IMR-90 (cell line): ENCODE data around the gene FBXL4. TPM values are rescaled to one million over a fixed set of nuclear protein-coding genes. Genes with fewer than 3 reads are reported as not detected.

ENCODE experiments used
- ATAC-seq: fragments of 200-7000 bp; cut with Tn5 transposase; 2 replicates; pipeline ENCODE4 v1.9.1; 2020; ENCODE audit warnings: low read depth, mild to moderate bottlenecking, moderate library complexity
- BruUV-seq: library from RNA; stranded (reverse); fragments of 400-500 nt; replicated peaks from 2 replicates; lab custom pipeline; 2021; lab: Mats Ljungman, UMichigan
- CTCF ChIA-PET: fragments of 300-600 bp; formaldehyde crosslinking; extraction: SDS; loops from one replicate; lab custom pipeline; 2021; ENCODE audit warnings: antibody characterized with exemption; lab: Yijun Ruan, JAX
- POLR2A ChIA-PET: fragments of 300-600 bp; sonication (Branson Sonifier 250); formaldehyde crosslinking; loops from one replicate; lab custom pipeline; 2022; ENCODE audit warnings: antibody characterized with exemption; ENCODE audit not compliant: unreplicated experiment; lab: Charles Lee
- DNase-seq: peaks from one replicate; pipeline ENCODE4 v3.0.0; 2013
- H2AFZ ChIP-seq: replicated peaks from 2 replicates; pipeline ENCODE3; 2013; ENCODE audit warnings: low read length, mild to moderate bottlenecking; ENCODE audit not compliant: poor library complexity
- H2AK5ac ChIP-seq: 2 replicates; pipeline ENCODE4 v1.6.1; 2013; ENCODE audit warnings: low read depth, low read length, inconsistent platforms
- H2AK9ac ChIP-seq: replicated peaks from 2 replicates; pipeline ENCODE3; 2013; ENCODE audit warnings: mild to moderate bottlenecking, low read depth, low read length, moderate library complexity; ENCODE audit not compliant: poor library complexity
- H2BK120ac ChIP-seq: 2 replicates; pipeline ENCODE4 v1.6.1; 2013; ENCODE audit warnings: low read depth, low read length, inconsistent platforms
- H2BK15ac ChIP-seq: 3 replicates; pipeline ENCODE4 v1.6.1; 2013; ENCODE audit warnings: low read depth, low read length, inconsistent platforms
- H2BK20ac ChIP-seq: 2 replicates; pipeline ENCODE4 v1.6.1; 2013; ENCODE audit warnings: low read depth, mild to moderate bottlenecking, inconsistent platforms, low read length, moderate library complexity
- H2BK5ac ChIP-seq: 2 replicates; pipeline ENCODE4 v1.6.1; 2013; ENCODE audit warnings: mild to moderate bottlenecking, low read depth, low read length, inconsistent platforms; ENCODE audit not compliant: poor library complexity, severe bottlenecking
- H3K14ac ChIP-seq: replicated peaks from 2 replicates; pipeline ENCODE4 v1.6.1; 2013; ENCODE audit warnings: low read depth, low read length, inconsistent platforms
- H3K18ac ChIP-seq: 2 replicates; pipeline ENCODE4 v1.6.1; 2013; ENCODE audit warnings: low read depth, low read length, control low read depth
- H3K23ac ChIP-seq: 2 replicates; pipeline ENCODE4 v1.6.1; 2013; ENCODE audit warnings: low read depth, low read length, inconsistent platforms
- H3K27ac ChIP-seq: 2 replicates; pipeline ENCODE4 v1.5.1; 2013; ENCODE audit warnings: mild to moderate bottlenecking, control low read depth, low read length; ENCODE audit not compliant: insufficient read depth
- H3K27me3 ChIP-seq: 2 replicates; pipeline ENCODE4 v1.6.1; 2013; ENCODE audit warnings: low read length; ENCODE audit not compliant: control insufficient read depth, insufficient read depth
- H3K36me3 ChIP-seq: 2 replicates; pipeline ENCODE4 v1.6.1; 2013; ENCODE audit warnings: low read length, mixed read lengths; ENCODE audit not compliant: control insufficient read depth, insufficient read depth
- H3K4ac ChIP-seq: 2 replicates; pipeline ENCODE4 v1.6.1; 2013; ENCODE audit warnings: low read depth, low read length, inconsistent platforms
- H3K4me1 ChIP-seq: 2 replicates; pipeline ENCODE4 v1.6.1; 2013; ENCODE audit warnings: low read length, mixed read lengths; ENCODE audit not compliant: control insufficient read depth, insufficient read depth
- H3K4me2 ChIP-seq: 2 replicates; pipeline ENCODE4 v1.6.1; 2013; ENCODE audit warnings: low read depth, mild to moderate bottlenecking, control low read depth, low read length, moderate library complexity
- H3K4me3 ChIP-seq: 2 replicates; pipeline ENCODE4 v1.5.1; 2013; ENCODE audit warnings: low read depth, mild to moderate bottlenecking, control low read depth, low read length, moderate library complexity; ENCODE audit not compliant: insufficient read depth
- H3K56ac ChIP-seq: 2 replicates; pipeline ENCODE4 v1.6.1; 2013; ENCODE audit warnings: low read length, inconsistent platforms; ENCODE audit not compliant: insufficient read depth; ENCODE audit errors: extremely low read depth
- H3K79me1 ChIP-seq, 2 experiments: 2 replicates each; pipeline ENCODE4 v1.6.1; 2013; ENCODE audit warnings: low read length in 2 of 2, inconsistent platforms in 1 of 2, low read depth in 1 of 2
- H3K9ac ChIP-seq: 2 replicates; pipeline ENCODE4 v1.6.1; 2013; ENCODE audit warnings: low read depth, low read length, control low read depth
- H3K9me1 ChIP-seq: 2 replicates; pipeline ENCODE4 v1.6.1; 2013; ENCODE audit warnings: low read length, inconsistent platforms; ENCODE audit not compliant: insufficient read depth
- H3K9me3 ChIP-seq: 2 replicates; pipeline ENCODE4 v1.6.1; 2013; ENCODE audit warnings: low read length; ENCODE audit not compliant: control insufficient read depth, insufficient read depth
- H4K20me1 ChIP-seq: 2 replicates; pipeline ENCODE4 v1.6.1; 2013; ENCODE audit warnings: low read length, inconsistent platforms; ENCODE audit not compliant: insufficient read depth
- H4K5ac ChIP-seq: 2 replicates; pipeline ENCODE4 v1.6.1; 2013; ENCODE audit warnings: mild to moderate bottlenecking, low read depth, low read length, control low read depth
- H4K8ac ChIP-seq, 2 experiments: 2 replicates each; pipeline ENCODE4 v1.6.1; 2013; ENCODE audit warnings: low read depth in 2 of 2, low read length in 2 of 2, control low read depth in 1 of 2, inconsistent platforms in 1 of 2
- H4K91ac ChIP-seq: 2 replicates; pipeline ENCODE4 v1.6.1; 2013; ENCODE audit warnings: low read depth, low read length, inconsistent platforms; ENCODE audit not compliant: insufficient read depth
- CEBPB ChIP-seq: IDR thresholded peaks from 2 replicates; pipeline ENCODE4 v1.6.1; 2012; ENCODE audit warnings: low read depth, low read length, improper control_type of control experiment
- CHD1 ChIP-seq: IDR thresholded peaks from 2 replicates; pipeline ENCODE4 v1.6.1; 2012; ENCODE audit warnings: low read depth, low read length, improper control_type of control experiment
- FOS ChIP-seq: fragments of 150-350 bp; IDR thresholded peaks from 2 replicates; pipeline ENCODE4 v1.6.1; 2016; ENCODE audit warnings: low read depth, low read length
- MAFK ChIP-seq: IDR thresholded peaks from 2 replicates; pipeline ENCODE4 v1.6.1; 2012; ENCODE audit warnings: low read depth, low read length, improper control_type of control experiment
- MXI1 ChIP-seq: IDR thresholded peaks from 2 replicates; pipeline ENCODE4 v1.6.1; 2012; ENCODE audit warnings: low read depth, mild to moderate bottlenecking, low read length, moderate library complexity, borderline replicate concordance
- POLR2A ChIP-seq: IDR thresholded peaks from 2 replicates; pipeline ENCODE4 v1.6.1; 2012; ENCODE audit warnings: mild to moderate bottlenecking, low read depth, low read length
- RCOR1 ChIP-seq: IDR thresholded peaks from 2 replicates; pipeline ENCODE4 v1.6.1; 2012; ENCODE audit warnings: mild to moderate bottlenecking, low read length, improper control_type of control experiment; ENCODE audit not compliant: insufficient replicate concordance
- RFX5 ChIP-seq: IDR thresholded peaks from 2 replicates; pipeline ENCODE4 v1.8.0; 2012; ENCODE audit warnings: low read depth, mild to moderate bottlenecking, low read length, moderate library complexity
- WGBS, 2 experiments: methylation state at CpG; one replicate each; pipeline versions ENCODE4 v1.1.5 to v1.1.7; 2013; ENCODE audit warnings: missing lambda C conversion rate in 2 of 2; ENCODE audit not compliant: insufficient read length in 1 of 2; ENCODE audit errors: extremely low coverage in 2 of 2; 5-methylcytosine and 5-hydroxymethylcytosine counted together
- dilution Hi-C: fragments of 300-500 bp; cut with HindIII; formaldehyde crosslinking; loops from one replicate; pipeline ENCODE4 v1.14.3; 2018; ENCODE audit warnings: low sequenced_read_pairs; ENCODE audit not compliant: unreplicated experiment
- in situ Hi-C: fragments of 300-500 bp; cut with MboI; formaldehyde crosslinking; loops from 3 replicates; pipeline ENCODE4 v1.14.3; 2019; ENCODE audit warnings: low sequenced_read_pairs, inconsistent platforms, mixed read lengths
- intact Hi-C: fragments of 100-400 bp; cut with micrococcal nuclease; formaldehyde crosslinking; loops from 2 replicates; pipeline ENCODE4 v1.10.0; 2022
- polyA plus RNA-seq, 3 experiments: library from polyadenylated mRNA; depleted of rRNA; stranded (reverse); fragments of >200 nt; gene quantifications; 2 replicates each; pipeline ENCODE4 v1.2.3, GENCODE V29; 2012; ENCODE audit warnings: low replicate concordance in 1 of 3
- total RNA-seq: library from RNA; depleted of rRNA; stranded (reverse); fragments of >200 nt; gene quantifications from 2 replicates; pipeline ENCODE4 v1.2.3, GENCODE V29; 2012
- TF ChIP-seq, protein P1 (sequence below): fragments of 150-350 bp; IDR thresholded peaks from 2 replicates; pipeline ENCODE4 v1.6.1; 2017; ENCODE audit warnings: mild to moderate bottlenecking, antibody characterized with exemption, low read length, low read depth
- TF ChIP-seq, protein P2 (sequence below): fragments of 150-350 bp; IDR thresholded peaks from 2 replicates; pipeline ENCODE4 v1.6.1; 2016; ENCODE audit warnings: low read depth, mild to moderate bottlenecking, low read length, moderate library complexity, borderline replicate concordance

FBXL4 gene
- total and polyA plus RNA-seq, 2 of the 4 experiments (the other 2 are of a cell fraction) = 7.8 to 17.6 TPM

DNA sequence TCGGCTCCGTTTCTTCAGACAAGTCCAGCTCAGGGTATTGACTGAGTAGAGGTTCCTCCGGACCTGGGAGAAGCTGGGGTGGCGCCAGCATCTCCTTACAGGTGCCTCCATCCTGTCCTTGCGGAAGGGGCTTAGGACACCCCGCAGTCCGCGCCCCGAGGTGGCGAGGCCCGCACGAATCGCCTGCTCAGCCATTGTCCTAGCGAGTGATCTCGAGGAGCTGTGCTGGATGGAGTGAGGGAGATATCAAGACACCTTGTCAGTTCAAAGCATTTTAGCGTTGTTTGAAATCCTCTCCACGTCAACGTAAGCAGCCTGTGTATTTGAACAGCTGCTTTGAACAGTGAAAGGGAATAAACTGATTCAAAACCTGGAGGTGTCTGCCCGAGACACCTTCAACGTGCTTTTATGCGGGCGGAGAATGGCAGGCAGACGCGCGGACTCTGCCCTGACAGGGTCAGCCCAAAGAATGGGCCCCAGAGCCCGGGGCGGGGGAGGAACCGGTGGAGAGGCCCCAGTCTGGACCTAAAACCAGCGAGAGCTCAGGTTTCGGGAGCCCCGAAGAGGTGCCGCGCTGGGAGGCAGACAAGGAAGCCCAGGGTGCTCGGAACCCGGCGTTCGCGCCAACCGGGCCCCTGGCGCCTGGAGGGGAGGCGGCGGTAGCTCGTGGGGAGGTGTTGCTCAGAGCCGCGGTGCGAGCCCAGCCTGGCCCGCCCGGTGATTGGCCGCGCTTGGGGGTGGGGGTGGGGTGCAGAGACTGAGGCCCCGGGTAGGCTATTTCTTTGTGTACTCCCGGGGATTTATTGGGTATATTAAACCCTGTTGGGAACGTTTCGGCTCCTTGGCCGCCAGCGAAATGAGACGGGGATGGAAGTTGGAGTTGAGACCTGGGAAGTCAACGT, 116.4 kb downstream of the FBXL4 start:
- Histone ChIP-seq H3K4ac (no peak overlapping the region), H3K56ac (no peak overlapping the region), H4K5ac (no peak overlapping the region), H4K91ac (no peak overlapping the region), H2BK15ac (no peak overlapping the region), H3K18ac (no peak overlapping the region), H4K20me1 (no peaks in the 10 kb centered on the region; the same call in none of the 2 replicates), H3K27ac (no peak overlapping the region), H2BK5ac (no peak overlapping the region), H3K27me3 (peaks cover 79% of the 10 kb centered on the region), H2BK120ac (no peak overlapping the region), H4K8ac (no peak overlapping the region), H3K9me3 (peaks cover 3% of the 10 kb centered on the region; the same call in 1 of the 2 replicates), H2AK5ac (no peak overlapping the region), H3K36me3 (no peaks in the 10 kb centered on the region), H2BK20ac (no peak overlapping the region), H3K4me2 (no peak overlapping the region), H2AK9ac (no peak overlapping the region), H3K23ac (no peak overlapping the region), H3K9ac (no peak overlapping the region), H3K4me1 (peaks cover 7% of the 10 kb centered on the region; the same call in 1 of the 2 replicates), H2AFZ (no peak overlapping the region), H3K79me1 (no peaks in the 10 kb centered on the region), H3K9me1 (no peaks in the 10 kb centered on the region), H3K4me3 (no peak overlapping the region), H3K14ac (no peak overlapping the region)
- dilution Hi-C loops (no loop called here), intact Hi-C loops (no loop called here), in situ Hi-C loops (no loop called here)
- POLR2A ChIA-PET = no interaction called here
- CTCF ChIA-PET = no interaction called here
- 2% methylated on average over 14 of the region's 58 CpGs; no CpG with 5 or more reads in 1 of the 2 experiments for WGBS, 2 experiments
- no TSS peak for BruUV-seq
- TF ChIP-seq MXI1 (no peak), POLR2A (no peak), RCOR1 (no peak), RFX5 (no peak), CHD1 (no peak), CEBPB (no peak), FOS (no peak), MAFK (no peak)
- TF ChIP-seq, protein P1, sequence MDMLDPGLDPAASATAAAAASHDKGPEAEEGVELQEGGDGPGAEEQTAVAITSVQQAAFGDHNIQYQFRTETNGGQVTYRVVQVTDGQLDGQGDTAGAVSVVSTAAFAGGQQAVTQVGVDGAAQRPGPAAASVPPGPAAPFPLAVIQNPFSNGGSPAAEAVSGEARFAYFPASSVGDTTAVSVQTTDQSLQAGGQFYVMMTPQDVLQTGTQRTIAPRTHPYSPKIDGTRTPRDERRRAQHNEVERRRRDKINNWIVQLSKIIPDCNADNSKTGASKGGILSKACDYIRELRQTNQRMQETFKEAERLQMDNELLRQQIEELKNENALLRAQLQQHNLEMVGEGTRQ = no peak
- TF ChIP-seq, protein P2, sequence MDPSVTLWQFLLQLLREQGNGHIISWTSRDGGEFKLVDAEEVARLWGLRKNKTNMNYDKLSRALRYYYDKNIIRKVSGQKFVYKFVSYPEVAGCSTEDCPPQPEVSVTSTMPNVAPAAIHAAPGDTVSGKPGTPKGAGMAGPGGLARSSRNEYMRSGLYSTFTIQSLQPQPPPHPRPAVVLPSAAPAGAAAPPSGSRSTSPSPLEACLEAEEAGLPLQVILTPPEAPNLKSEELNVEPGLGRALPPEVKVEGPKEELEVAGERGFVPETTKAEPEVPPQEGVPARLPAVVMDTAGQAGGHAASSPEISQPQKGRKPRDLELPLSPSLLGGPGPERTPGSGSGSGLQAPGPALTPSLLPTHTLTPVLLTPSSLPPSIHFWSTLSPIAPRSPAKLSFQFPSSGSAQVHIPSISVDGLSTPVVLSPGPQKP = no peak
- DNase-seq (no peak), ATAC-seq (no peak)
